ENCODE results near the gene SPIB.
A peak's percentile ranks its signal among the peaks of the same experiment; 100 is the strongest.

The SPIB gene

DNA sequence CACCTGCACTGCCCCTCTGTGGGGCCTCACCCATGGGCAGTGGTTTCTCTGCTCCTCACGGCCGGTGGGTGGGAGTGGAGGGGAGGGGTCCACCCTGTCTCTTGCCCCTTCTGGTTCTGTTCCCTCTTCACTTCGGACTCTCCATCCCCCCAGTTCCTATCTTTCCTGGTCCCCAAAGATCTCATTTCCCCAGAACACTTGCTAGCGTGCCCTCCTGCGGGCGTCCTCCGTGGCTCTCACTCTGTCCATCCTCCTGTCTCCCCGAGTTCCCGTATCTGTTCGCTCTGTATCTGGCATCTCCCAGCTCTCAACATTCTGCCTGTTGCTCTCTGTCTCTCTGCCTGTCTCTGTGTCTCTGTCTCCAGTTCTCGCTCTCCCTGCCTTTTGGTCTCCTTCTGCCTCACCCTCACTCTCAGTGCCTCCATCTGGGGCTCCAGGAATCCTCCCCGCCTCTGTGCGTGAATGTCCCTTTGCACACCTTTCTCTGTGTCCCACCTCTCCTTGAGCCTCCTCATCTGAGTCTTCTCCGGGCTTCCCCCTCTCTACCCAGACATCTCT lies 363 bp downstream of the SPIB start:
- DNase-seq (ENCODE audit: low spot score) = no peak

DNA sequence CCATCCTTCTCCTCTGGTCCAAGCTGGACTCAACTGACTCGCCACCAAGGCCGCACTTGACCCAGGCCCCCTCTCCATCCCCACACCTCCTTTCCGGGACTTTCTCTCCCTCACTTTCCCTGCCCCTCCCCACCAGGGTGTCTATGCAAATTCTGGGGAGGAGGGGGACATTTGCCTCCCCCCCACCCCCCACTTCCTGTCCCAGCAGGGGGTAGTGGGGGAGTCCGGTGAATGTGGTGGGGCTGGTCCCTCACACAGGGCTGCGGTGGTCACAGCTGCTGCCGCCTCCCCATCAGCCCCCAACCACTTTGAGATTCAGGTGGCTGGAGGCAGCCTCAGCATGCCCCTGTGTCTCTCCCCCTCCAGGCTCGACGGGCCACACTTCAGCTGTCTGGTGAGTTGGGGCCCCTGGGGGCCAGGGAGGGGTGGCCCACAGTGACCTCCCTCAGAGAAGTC lies 870 bp downstream of the SPIB start:
- DNase-seq (ENCODE audit: low spot score) = no peak

DNA sequence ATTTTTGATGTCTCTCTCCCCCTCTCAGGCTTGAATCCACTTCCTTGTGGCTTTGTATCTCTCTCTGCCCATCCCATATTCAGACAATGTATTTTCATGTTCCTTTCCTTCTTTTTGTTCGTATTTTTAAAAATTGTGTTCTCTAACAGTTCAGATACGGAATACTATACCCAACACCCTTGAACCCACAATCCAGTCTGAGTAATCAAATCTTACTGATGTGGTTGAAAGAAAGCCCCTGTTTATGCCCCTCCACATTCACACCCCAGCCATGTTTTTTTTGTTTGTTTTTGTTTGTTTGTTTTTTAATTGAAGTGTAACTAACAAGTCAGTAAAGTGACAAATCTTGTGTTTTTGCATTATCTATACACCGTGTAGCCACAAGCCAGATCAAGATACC lies 1.4 kb downstream of the SPIB start:
- DNase-seq (ENCODE audit: low spot score) = no peak

DNA sequence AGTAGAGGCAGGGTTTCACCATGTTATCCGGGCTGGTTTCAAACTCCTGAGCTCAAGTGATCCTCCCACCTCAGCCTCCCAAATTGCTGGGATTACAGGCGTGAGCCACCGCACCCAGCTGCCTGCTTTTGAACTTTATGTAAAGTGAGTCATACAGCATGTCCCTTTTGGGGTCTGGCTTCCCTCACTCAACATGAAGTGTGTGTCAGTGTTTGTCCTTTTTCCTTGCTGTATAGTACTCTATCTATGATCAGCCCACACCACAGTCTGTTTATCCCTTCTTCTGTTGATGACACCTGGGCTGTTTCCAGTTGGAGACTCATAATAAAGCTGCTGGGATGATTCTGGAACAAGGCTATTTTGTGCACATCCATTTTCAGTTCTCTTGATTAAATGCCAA lies 2.1 kb downstream of the SPIB start:
- no peak for DNase-seq (ENCODE audit: low spot score)

DNA sequence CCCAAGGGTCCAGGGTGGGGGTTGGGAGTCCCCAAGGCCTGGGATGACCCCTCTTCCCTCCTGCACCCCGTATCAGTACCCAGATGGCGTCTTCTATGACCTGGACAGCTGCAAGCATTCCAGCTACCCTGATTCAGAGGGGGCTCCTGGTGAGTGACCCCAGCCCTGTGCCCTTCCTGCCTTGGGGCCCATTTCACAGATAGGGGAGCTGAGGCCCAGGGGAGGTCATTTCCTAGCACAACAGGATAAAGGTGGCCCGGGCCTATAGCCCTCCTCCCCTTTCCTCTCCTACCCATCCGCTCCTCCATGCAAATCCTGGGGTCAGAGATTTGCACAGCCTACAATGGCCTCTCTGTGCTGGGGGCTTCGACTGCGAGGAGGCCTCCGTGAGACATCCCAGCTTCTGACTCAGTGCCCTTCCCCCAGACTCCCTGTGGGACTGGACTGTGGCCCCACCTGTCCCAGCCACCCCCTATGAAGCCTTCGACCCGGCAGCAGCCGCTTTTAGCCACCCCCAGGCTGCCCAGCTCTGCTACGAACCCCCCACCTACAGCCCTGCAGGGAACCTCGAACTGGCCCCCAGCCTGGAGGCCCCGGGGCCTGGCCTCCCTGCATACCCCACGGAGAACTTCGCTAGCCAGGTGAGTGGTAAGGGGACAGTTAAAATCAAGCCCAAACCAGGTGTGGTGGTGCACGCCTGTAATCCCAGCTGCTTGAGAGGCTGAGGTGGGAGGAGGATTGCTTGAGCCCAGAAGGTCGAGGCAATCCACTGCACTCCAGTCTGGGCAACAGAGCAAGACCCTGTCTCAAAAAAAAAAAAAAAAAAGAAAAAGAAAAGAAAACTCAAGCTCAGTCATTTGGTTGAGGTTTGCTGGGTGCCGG lies 3.9 kb downstream of the SPIB start:
- no peak for DNase-seq (ENCODE audit: low spot score)

DNA sequence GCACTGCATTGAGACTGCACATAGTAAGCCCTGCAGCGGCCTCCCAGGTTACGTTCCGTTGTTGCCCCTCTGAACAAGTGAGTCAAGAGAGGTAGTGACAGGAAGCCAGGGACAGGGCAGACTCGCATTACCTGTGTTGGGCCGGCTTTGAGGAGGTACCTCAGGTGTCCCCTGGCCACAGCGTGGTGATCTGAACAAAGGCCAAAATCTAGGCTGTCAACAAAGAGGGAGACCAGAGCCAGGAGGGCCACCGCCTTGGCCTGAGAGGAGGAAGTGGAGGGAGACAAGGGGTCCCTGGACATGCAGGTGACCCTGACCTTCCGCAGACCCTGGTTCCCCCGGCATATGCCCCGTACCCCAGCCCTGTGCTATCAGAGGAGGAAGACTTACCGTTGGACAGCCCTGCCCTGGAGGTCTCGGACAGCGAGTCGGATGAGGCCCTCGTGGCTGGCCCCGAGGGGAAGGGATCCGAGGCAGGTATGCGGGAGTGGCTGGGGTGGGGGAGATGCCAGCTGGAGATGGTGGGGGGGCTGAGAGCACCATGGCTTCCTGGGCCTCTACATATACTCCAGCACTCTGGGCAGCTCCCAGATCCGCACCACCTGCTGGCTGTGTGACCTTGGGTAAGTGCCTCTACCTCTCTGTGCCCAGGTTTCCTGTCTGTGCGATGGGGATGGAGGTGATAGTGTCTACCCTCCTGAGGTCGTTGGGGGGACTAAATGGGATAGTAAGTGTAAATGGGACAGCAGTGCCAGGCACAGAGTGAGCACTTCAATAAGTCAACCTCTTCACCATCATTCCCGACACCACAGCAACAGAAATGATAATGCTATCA lies 4.8 kb downstream of the SPIB start:
- no peak for DNase-seq (ENCODE audit: low spot score)

DNA sequence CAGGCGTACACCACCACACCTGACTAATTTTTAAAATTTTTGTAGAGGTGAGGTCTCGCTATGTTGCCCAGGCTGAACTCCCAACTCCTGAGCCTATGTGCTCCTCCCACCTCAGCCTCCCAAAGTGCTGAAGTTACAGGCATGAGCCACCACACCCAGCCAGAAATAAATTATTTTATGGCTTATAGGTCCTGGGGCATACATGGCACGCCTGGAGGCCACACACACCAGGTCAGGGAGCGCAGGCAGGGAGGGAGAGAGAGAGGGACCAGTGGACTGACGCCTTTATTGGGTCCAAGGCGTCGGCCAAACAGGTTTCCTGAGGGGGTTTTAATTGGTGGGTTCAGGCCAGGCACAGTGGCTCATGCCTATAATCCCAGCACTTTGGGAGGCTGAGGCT lies 6.8 kb downstream of the SPIB start:
- no peak for DNase-seq (ENCODE audit: low spot score)

DNA sequence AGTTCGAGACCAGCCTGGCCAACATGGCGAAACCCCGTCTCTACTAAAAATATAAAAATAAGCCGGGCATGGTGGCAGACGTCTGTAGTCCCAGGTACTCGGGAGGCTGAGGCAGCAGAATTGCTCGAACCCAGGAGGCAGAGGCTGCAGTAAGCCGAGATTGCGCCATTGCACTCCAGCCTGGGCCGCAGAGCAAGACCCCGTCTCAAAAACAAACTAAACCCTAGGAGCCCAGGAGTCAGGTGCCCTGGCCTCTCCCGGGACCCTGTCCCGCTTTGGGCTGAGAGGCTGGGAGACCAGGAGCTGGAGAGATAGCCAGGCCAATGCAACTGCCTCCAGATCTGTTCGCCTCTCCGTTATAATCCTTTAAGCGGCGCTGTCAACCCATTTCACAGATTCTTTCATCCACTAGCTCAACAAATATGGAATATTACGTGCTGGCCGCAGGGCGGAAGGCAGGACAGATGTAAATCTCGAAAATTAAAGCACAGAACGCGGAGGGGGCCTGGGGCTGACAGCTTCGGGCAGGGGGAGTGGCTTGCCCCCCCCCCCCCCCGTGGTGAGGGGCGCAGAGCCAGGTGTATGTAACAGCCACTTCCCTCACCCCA lies 8.7 kb downstream of the SPIB start:
- no peak for DNase-seq (ENCODE audit: low spot score)

DNA sequence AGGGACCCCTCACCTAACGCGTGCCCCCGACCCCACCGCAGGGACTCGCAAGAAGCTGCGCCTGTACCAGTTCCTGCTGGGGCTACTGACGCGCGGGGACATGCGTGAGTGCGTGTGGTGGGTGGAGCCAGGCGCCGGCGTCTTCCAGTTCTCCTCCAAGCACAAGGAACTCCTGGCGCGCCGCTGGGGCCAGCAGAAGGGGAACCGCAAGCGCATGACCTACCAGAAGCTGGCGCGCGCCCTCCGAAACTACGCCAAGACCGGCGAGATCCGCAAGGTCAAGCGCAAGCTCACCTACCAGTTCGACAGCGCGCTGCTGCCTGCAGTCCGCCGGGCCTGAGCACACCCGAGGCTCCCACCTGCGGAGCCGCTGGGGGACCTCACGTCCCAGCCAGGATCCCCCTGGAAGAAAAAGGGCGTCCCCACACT lies 9.3 kb downstream of the SPIB start:
- DNase-seq (ENCODE audit: low spot score) = no peak

DNA sequence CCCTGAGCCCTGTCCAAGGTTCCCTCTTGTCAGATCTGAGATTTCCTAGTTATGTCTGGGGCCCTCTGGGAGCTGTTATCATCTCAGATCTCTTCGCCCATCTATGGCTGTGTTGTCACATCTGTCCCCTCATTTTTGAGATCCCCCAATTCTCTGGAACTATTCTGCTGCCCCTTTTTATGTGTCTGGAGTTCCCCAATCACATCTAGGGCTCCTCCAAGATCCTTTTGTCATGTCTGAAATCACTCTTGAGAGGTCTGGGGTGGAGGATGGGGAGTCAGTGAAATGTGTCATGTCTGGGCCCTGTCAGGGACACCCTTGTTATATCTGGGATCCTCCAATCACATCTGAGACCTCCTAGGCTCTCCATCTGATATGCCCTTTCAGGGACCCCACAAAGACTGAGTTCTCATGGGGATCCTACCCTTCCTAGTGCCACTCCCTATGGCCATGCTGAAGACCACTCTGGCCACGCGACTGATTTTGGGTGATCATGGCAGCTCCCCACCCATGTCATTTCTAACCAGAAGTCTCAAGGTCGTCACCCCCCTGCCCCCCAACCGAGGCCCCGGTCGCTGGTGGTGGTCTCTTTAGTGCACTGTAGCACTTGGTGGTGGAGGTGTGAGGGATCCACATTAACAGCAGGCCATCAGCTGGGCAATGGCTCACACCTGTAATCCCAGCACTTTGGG lies 10.2 kb downstream of the SPIB start:
- no peak for DNase-seq (ENCODE audit: low spot score)

DNA sequence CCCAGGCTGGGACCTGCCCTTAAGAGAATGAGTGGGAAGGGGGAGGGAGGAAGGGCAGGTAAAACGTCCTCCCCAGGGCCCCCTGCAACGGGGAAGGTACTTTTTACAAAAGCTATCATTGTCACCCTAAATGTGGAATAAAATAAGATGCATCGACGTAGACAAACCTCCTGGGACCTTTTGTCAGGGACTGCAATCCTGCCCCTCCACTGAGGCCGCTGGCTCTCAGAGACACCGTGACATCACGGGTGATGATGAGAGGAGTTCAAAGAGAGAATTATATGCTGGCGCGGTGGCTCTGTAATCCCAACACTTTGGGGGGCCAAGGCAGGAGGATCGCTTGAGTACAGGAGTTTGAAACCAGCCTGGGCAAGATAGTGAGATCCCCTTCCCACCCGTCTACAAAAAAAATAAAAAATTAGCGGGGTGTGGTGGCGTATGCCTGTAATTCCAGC lies 12.2 kb downstream of the SPIB start:
- no peak for DNase-seq (ENCODE audit: low spot score)

DNA sequence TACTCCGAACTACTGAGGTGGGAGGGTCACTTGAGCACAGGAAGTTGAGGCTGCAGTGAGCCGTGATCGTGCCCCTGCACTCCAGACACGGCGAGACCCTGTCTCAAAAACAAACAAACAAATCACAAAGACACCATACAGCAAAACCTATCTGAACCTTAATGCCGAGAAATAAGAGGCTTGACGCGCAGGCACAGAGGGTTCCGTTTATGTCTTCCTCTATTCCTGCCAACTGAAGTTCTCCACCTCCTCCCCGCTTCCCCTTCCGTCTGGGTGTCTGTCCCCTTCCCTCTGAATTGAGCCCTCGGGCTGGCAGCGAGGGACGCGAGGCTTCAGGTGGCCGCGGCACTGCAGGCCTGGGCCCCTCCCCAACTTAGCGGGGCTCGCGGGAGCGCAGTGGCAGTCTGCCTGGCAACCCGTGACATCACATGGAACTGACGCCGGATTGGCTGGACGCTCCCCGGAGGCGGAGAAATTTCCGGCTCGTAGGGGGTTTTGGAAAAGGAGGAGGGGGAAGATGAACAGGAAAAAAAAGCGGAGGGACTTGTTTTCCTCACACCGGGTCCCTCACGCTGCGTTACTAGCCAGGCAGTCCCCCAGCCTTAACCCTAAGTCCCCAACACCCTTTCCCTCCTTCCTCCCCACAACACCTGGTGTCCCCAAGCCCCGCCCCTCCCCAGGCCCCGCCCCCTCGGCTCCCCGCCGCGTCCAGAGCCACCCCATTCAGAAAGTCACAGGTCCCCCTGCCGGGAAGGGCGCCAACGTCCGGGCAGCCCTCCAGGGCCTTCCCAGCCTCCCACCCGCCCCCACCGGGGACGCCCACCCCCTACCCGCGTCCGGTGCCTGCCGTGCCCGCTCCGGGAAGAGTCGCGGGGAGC lies 12.8 kb downstream of the SPIB start:
- DNase-seq (ENCODE audit: low spot score) = peak; percentile 94

DNA sequence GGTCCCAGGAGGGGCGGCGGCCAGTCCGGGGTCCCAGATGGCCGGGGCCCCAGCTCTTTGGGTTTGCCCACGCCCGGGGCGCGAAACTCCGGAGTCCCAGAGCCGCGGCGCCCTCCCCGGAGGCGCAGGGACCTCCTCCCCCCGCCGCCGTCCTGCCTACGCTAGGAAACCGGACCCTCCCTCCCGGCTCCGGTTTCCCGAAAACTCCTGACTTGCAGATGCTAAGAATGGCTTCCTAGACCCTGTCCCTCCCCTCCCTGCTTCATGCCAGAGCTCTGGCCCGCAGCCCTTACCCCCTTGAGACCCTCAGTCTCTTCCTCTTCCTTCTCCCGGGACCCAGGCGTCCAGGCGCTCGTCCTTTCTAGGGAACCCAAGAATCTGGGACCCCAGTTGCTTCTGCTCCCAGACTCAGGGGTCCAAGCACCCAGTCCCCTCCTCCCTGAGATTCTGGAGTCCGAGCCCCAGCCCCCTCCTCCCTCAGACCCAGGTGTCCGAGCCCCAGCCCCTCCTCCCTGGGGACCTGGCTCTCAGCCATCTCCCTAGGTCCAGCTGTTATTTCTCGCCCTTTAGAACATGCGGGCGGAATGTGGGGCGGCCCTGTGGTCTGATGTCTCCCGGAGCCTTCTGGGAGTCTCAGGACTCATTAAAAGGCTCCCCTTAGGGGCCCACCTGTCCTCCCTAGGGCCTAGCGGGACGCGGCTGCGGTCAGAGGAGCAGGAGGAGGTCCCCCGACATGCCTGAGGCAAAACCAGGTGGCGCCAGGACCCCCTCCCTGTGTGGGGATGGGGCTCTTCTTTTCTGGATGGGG lies 13.7 kb downstream of the SPIB start, which contains the start of gene MYBPC2:
TSS of gene MYBPC2 (plus strand) at position 672 of the 808 bp plus-strand sequence. CDS start at position 734, 62 bp downstream.
- DNase-seq (ENCODE audit: low spot score) = no peak

DNA sequence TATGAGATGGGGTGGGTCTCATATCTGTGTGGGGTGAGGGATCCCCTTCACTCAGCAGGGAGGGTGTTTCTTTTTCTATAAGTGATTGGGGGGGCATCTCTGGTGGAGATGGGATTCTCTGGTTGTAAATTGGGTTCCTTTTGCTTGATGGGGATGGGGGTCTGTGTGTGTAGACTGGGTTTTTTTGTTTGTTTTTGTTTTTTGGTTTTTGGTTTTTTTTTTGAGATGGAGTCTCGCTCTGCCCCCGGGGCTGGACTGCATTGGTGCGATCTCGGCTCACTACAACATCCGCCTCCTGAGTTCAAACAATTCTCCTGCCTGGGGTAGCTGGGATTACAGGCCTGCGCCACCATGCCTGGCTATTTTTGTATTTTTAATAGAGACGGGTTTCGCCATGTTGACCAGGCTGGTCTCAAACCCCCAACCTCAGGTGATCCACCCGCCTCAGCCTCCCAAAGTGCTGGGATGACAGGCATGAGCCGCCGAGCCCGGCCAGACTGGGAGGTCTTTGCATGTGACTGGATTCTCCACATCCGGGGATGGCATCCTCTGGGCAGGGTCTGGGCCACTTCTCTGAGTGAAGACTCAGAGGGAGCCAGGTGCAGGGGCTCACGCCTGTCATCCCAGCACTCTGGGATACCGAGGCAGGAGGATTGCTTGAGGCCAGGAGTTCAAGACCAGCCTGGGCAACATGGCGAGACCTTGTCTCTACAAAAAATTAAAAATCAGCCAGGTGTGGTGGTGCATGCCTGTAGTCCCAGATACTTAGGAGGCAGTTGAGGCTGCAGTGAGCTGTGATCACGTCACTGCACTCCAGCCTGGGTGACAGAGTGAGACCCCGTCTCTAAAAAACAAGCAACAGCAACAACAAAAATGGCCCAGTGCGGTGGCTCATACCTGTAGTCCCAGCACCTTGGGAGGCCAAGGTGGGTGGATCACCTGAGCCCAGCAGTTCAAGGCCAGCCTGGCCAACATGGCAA lies 14.8 kb downstream of the SPIB start:
- DNase-seq (ENCODE audit: low spot score) = no peak

DNA sequence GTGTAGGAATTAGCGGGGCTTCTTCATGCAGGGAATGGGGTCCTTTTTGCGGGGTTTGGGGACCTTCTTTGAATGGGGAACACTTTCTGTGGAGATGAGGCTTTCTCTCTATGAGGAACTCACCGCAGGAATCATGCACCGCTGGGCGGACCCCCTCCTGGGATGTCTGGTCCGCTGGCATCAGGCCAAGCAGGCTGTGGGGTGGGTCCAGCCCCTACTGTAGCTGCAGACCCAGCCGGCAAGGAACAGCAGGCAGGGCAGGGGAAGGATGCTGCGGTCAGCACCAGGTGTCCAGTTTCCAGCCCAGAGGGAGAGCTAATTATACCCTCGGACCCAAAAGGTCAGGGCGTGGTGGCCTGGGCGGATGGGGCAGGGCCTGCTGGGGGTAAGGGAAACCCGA lies 15.8 kb downstream of the SPIB start:
- DNase-seq (ENCODE audit: low spot score) = no peak

DNA sequence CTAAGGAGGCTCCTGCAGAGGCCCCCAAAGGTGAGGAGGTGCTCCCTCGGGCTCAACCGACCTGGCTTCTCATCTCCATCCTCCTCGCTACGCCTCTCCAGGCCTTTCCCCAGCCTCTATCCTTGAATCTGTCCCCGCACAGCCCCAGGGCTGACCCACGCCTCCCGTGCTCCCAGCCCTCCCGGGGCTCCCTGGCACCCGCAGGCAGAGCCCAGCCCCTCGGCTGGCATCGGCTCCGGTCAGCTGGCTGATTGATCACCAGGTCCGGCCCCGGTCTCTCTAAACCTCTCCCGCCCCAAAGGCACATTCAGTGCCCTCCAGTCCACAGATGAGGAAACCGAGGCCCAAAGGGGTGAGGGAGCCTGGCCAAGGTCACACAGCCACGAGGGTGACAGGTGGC lies 16.5 kb downstream of the SPIB start:
- no peak for DNase-seq (ENCODE audit: low spot score)

DNA sequence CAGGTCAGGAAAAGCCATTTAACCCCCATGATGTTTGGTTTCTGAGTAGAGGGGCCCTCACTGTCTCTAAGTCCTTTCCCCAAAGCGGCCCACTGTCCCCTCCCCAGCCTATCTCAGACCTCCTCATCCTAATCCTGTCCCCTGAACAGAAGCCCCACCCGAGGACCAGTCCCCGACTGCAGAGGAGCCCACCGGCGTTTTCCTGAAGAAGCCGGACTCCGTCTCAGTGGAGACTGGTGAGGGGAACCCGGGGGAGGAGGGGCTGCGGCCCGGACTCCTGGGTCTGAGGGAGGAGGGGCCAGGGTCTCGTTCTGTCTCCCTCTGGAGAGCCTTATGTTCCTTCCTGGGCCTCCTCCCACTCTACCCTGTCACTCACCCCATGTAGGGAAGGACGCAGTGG lies 16.9 kb downstream of the SPIB start:
- no peak for DNase-seq (ENCODE audit: low spot score)

DNA sequence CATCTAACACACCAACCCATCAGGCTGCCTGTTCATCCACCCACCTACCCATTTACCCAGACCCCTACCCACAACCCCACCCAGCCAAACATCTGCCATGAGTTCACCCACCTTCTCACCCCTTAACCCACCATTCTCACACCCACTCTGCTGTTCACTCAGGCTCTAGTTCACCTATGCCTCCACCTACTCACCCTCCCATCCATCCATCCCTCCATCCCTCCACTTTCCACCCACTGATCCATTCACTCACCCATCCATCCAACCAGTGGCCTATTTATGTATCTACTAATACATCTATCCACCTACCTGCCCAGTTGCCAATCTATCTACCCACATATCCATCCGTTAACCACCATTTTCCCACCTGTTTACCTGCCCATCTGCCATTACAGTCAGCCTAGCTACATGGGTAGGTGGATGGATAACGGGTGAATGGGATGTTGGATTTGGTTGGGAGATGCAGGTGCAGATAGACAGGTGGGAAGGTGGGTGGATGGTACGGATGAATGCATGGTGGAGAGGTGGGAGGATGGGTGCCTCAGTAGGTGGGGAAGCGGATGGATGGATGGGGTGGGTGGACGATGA lies 19.2 kb downstream of the SPIB start:
- no peak for DNase-seq (ENCODE audit: low spot score)

Measured in hepatic stellate cell (primary cell).